ENCODE data around the gene FURIN. TPM values are rescaled to one million over a fixed set of nuclear protein-coding genes. Genes with fewer than 3 reads are reported as not detected.
A peak's percentile ranks its signal among the peaks of the same experiment; 100 is the strongest.

The FURIN gene
- total RNA-seq, 1 donor from 2014 or later = 97.7 TPM

GRCh38 chr15:90902040-90902839 is 33.9 kb downstream of the FURIN start:
- peaks cover 11% of the 10 kb centered on the region for H3K36me3 Mint-ChIP-seq
- TF ChIP-seq CTCF (IDR thresholded peaks at IDR 0.05; ENCODE audit: unreplicated experiment) = no peak

GRCh38 chr15:90902840-90903732 is 34.7 kb downstream of the FURIN start, which contains the start of gene MAN2A2:
Gene MAN2A2, plus strand, starts transcription at chr15:90903302. Its CDS starts 906 bp downstream, at chr15:90904208.
- Mint-ChIP-seq H3K27ac (peak within 1 kb of the TSS; percentile 90), H3K4me3 (peak within 1 kb of the TSS; percentile 77), H3K36me3 (peaks cover 11% of the 10 kb centered on the region), H3K4me1 (peaks cover 21% of the 10 kb centered on the region), H3K9me3 (no peaks in the 10 kb centered on the region), H3K27me3 (ENCODE audit: low read depth) (no peaks in the 10 kb centered on the region)
- no peak for TF ChIP-seq CTCF (IDR thresholded peaks at IDR 0.05; ENCODE audit: unreplicated experiment)
- peak in 1 of 2 experiments; percentile 73 for DNase-seq (ENCODE audit: low spot score in 2 of 2, unreplicated experiment in 2 of 2)

More at GRCh38 chr15:90902040-90902839, 33.9 kb downstream of the FURIN start:
- H3K27me3 Mint-ChIP-seq (ENCODE audit: low read depth) = no peaks in the 10 kb centered on the region
- H3K4me1 Mint-ChIP-seq = peaks cover 21% of the 10 kb centered on the region
- no peaks in the 10 kb centered on the region for H3K9me3 Mint-ChIP-seq
- H3K27ac Mint-ChIP-seq = peak overlapping the region; percentile 90
- DNase-seq (ENCODE audit: low spot score in 2 of 2, unreplicated experiment in 2 of 2) = peak; percentile 58 to 82
- peak overlapping the region; percentile 74 for H3K4me3 Mint-ChIP-seq

- no peaks in the 10 kb centered on the region for H3K27me3 Mint-ChIP-seq (ENCODE audit: low read depth)
- H3K36me3 Mint-ChIP-seq = peaks cover 11% of the 10 kb centered on the region
- H3K27ac Mint-ChIP-seq = peak overlapping the region; percentile 86
- peak overlapping the region; percentile 77 for H3K4me3 Mint-ChIP-seq
- peaks cover 21% of the 10 kb centered on the region for H3K4me1 Mint-ChIP-seq
- TF ChIP-seq CTCF (IDR thresholded peaks at IDR 0.05; ENCODE audit: unreplicated experiment) = no peak
- no peak for DNase-seq (ENCODE audit: low spot score in 2 of 2, unreplicated experiment in 2 of 2)
- no peaks in the 10 kb centered on the region for H3K9me3 Mint-ChIP-seq
These were observed 35.5 kb downstream of the FURIN start for GRCh38 chr15:90903733-90904536.

GRCh38 chr15:90904746-90905145 is 36.4 kb downstream of the FURIN start:
- Mint-ChIP-seq H3K27ac (no peak overlapping the region), H3K27me3 (ENCODE audit: low read depth) (no peaks in the 10 kb centered on the region), H3K9me3 (no peaks in the 10 kb centered on the region), H3K36me3 (peaks cover 11% of the 10 kb centered on the region), H3K4me1 (peaks cover 21% of the 10 kb centered on the region), H3K4me3 (no peak overlapping the region)
- no peak for DNase-seq (ENCODE audit: low spot score in 2 of 2, unreplicated experiment in 2 of 2)
- TF ChIP-seq CTCF (IDR thresholded peaks at IDR 0.05; ENCODE audit: unreplicated experiment) = no peak

Data from mesothelial cell of epicardium (in vitro differentiated cells).